HG02798 (cell line): ENCODE data around the gene MSMO1.

Source experiments
- ATAC-seq: cut with Tn5 transposase; IDR thresholded peaks from one replicate; pipeline ENCODE4 v1.9.1; 2021; ENCODE audit warnings: mild to moderate bottlenecking; ENCODE audit not compliant: unreplicated experiment, poor library complexity

MSMO1 gene

GRCh38 chr4:165359506-165359905 is 32.0 kb downstream of the MSMO1 start:
- no peak for ATAC-seq

- no peak for ATAC-seq
Observed at GRCh38 chr4:165360041-165360695, 32.7 kb downstream of the MSMO1 start.

GRCh38 chr4:165360985-165361670 is 33.7 kb downstream of the MSMO1 start:
- ATAC-seq = no peak

- no peak for ATAC-seq
Observed at GRCh38 chr4:165361810-165362209, 34.3 kb downstream of the MSMO1 start.

GRCh38 chr4:165364452-165365080 is 37.1 kb downstream of the MSMO1 start:
- ATAC-seq = no peak

DNA sequence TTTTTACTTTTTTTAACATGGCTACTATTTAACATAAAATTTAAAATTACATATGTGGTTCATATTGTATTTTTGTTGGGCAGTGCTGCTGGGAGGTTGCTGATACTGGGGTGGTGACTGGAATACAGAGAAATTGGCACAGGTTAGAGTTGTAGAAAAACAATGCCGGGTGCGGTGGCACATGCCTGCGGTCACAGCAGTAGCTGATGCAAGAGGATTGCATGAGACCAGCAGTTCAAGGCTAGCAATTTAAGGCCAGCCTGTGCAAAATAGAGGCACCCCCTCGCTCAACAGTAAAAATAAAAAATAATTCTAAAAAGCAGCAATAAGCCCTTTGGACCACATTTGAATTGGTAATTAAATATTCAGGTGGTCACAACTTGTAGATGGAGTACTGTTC is 39.6 kb downstream of the MSMO1 start:
- no peak for ATAC-seq

DNA sequence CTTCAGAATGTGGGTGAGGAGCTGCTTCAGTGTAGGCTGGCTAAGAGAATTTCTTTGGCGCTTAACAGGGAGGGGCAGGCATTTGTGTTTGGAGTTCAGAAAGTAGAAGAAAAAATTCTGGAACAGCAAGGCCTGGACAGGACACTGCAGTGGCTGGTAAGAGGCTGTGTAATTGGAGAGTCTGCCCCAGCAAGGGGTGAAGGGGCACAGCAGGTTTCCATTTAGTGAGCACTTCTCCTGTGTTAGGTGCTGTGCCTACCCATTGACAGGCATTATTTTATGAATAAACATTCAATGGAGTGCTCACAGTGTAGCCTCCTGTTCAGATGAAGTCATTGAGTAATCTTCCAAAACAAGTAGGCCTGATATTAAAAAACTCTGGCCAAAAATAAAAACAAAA is 40.6 kb downstream of the MSMO1 start:
- ATAC-seq = no peak

DNA sequence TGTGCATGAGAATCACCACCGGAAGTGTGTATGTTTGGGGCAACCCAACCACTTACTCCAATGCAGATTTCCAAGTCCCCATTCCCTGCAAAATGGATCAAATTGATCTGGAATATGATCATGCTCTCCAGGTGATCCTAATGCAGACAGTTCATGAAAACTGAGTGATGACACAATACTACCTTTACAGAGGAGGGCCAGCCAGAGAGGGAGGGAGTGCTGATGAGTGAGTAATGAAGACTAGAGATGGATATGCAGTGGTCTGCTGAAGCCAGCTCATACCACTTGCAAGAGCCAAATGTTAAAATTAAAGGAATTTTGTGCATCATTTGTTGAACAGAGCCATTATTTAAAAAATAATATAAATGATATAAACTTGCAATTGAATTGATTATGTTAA is 41.1 kb downstream of the MSMO1 start:
- ATAC-seq = no peak

DNA sequence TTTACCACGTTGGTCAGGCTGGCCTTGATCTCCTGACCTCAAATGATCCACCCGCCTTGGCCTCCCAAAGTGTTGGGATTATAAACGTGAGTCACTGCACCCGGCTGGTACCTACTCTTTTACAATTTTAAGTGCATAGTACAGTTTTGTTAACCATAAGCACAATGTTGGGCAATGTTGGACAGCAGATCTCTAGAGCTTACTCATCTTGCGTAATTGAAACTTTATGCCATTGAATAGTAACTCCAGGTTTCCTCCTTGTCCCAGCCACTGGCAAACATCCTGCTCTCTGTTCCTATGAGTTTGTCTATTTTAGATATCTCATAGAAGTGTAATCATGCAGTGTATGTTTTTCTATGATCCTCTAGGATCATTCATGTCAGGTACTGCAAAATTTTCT is 42.1 kb downstream of the MSMO1 start:
- ATAC-seq = no peak

- ATAC-seq = no peak
Observed at GRCh38 chr4:165370530-165370929, 43.1 kb downstream of the MSMO1 start.

GRCh38 chr4:165375465-165375864 is 48.0 kb downstream of the MSMO1 start:
- no peak for ATAC-seq

GRCh38 chr4:165378398-165378744 is 50.9 kb downstream of the MSMO1 start:
- ATAC-seq = no peak

DNA sequence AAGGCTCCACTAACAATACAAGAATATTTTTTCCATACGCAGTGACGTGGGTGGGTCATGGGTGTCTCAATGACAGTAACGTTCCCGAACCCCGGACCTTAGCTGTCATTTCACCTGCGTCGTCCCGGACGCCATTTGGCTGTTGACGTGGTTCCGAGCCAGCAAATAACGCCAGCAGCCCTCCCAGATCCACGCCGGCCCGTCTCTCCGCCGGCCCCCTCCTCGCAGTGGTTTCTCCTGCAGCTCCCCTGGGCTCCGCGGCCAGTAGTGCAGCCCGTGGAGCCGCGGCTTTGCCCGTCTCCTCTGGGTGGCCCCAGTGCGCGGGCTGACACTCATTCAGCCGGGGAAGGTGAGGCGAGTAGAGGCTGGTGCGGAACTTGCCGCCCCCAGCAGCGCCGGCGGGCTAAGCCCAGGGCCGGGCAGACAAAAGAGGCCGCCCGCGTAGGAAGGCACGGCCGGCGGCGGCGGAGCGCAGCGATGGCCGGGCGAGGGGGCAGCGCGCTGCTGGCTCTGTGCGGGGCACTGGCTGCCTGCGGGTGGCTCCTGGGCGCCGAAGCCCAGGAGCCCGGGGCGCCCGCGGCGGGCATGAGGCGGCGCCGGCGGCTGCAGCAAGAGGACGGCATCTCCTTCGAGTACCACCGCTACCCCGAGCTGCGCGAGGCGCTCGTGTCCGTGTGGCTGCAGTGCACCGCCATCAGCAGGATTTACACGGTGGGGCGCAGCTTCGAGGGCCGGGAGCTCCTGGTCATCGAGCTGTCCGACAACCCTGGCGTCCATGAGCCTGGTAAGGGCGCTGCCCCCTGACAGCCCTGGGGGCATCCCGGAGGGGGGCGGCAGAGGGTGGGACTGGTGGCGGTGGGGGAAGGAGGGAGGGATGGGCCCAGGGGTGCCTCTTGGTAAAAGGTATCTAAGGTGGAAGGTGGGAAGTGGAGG is 51.5 kb downstream of the MSMO1 start, which contains the start of gene CPE:
Gene CPE (plus strand): TSS at position 264 of the 933 bp plus-strand sequence. CDS start 214 bp downstream, at position 478.
- ATAC-seq = peak; percentile 95

DNA sequence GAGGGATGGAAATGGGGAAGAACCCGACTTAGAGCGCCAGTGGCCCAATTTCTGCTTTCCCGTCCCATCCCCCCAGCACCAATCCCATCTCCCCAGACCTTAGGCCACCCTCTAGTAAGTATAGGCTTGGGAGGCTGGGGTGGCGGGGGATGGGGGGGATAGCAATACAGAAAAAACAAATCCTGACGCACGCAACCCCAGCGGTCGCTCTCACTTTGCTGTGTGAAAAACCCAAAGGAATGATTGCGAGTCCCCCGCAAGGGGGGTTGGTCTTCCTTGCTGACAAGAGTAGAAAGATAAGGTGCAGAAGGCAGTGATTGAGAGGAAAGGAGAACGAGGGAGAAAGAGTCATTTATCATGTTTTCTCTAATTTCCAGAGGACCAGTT is 52.2 kb downstream of the MSMO1 start:
- ATAC-seq = no peak

- no peak for ATAC-seq
Observed at GRCh38 chr4:165380805-165381204, 53.3 kb downstream of the MSMO1 start.

GRCh38 chr4:165381821-165382373 is 54.4 kb downstream of the MSMO1 start:
- ATAC-seq = no peak

DNA sequence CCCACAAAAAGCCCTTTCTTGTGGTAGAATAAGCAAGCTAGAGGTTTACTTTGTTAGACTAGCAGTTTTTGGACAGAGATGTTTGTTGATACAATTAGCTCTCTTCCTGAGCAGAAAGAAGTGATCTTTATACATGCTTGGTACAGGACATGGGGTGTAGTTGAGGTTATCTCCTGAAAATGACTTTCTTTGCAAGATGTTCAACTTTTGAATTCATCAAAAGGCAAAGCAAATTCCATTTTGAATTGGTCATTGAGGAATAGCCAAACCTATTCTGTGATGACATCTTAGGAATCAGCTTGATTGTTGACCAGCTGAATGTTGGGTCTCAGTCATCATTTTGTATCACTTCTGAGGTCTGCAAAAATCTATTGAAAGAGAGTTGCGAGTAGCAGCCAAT is 55.2 kb downstream of the MSMO1 start:
- ATAC-seq = no peak

DNA sequence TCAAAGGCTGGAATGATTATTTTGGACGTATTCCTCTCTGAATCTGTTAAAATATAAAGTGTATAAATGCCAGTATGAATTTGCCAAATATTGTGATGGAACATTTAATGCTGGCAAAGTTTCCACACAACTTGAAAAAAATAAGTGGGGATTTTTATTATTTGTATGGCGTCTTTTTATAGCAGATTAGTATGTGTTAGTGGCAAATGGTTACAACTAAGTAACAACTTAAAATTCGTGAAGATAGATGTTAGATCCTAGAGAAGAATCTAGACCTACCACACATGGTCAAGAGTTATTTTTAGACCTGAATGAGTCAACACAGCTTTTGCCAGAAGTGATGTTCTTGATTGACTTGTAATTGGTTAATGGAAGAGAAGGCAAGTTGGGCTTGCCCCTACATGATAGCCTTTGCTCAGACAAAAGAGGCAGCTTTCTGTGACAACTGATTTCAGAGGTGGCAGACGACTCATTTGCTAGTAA is 56.2 kb downstream of the MSMO1 start:
- ATAC-seq = no peak

GRCh38 chr4:165384186-165384585 is 56.7 kb downstream of the MSMO1 start:
- no peak for ATAC-seq

- no peak for ATAC-seq
Observed at GRCh38 chr4:165384598-165384997, 57.1 kb downstream of the MSMO1 start.
